HepG2 (cell line): ENCODE measurements around the gene MTPN. TPM values are rescaled to one million over a fixed set of nuclear protein-coding genes. Genes with fewer than 3 reads are reported as not detected.

Experiments
- ATAC-seq: fragments of 200-7000 bp; cut with Tn5 transposase; 3 replicates; pipeline ENCODE4 v1.9.1; 2020; ENCODE audit warnings: mild to moderate bottlenecking, moderate library complexity
- BruUV-seq: library from RNA; stranded (reverse); fragments of 400-500 nt; replicated peaks from 2 replicates; lab custom pipeline; 2021; lab: Mats Ljungman, UMichigan
- CTCF ChIA-PET: fragments of 300-600 bp; formaldehyde crosslinking; extraction: SDS; loops from one replicate; lab custom pipeline; 2021; ENCODE audit warnings: low total read pairs, inconsistent platforms, low intra/inter-chr PET ratio; lab: Yijun Ruan, JAX
- POLR2A ChIA-PET: fragments of 350-600 bp; sonication (Branson Sonifier 250); formaldehyde crosslinking; loops from one replicate; lab custom pipeline; 2020; ENCODE audit warnings: antibody characterized with exemption, inconsistent platforms; lab: Yijun Ruan, JAX
- DNase-seq: peaks from one replicate; pipeline ENCODE4 v3.0.0-alpha.2; 2015; ENCODE audit warnings: low spot score
- FAIRE-seq: peaks from 3 replicates; lab custom pipeline; 2011; peaks lifted over from hg19 to GRCh38; lab: Jason Lieb, UNC
- H2AFZ ChIP-seq: one replicate; pipeline ENCODE4 v1.6.1; 2011; ENCODE audit warnings: low read length, inconsistent platforms
- H3K27ac ChIP-seq: fragments of 300-600 bp; 3 replicates; pipeline ENCODE4 v1.8.0; 2011; ENCODE audit warnings: mixed run types, mild to moderate bottlenecking, mixed read lengths, low read length, inconsistent platforms; ENCODE audit not compliant: insufficient read depth; ENCODE audit errors: extremely low read length
- H3K27me3 ChIP-seq, 2 experiments: fragments of 200-600 bp in 1 of 2; 2 replicates in 1 of 2; 3 replicates in 1 of 2; pipeline versions ENCODE4 v1.6.0 to v1.8.0; 2011; ENCODE audit warnings: low read length in 2 of 2, mild to moderate bottlenecking in 2 of 2, moderate library complexity in 2 of 2, inconsistent platforms in 1 of 2; ENCODE audit not compliant: insufficient read depth in 2 of 2, control insufficient read depth in 1 of 2
- H3K36me3 ChIP-seq, 2 experiments: fragments of 200-600 bp in 1 of 2; replicated peaks in 1 of 2; 2 replicates in 1 of 2; 3 replicates in 1 of 2; pipeline versions ENCODE4 v1.5.1 to v1.8.0; 2011; ENCODE audit warnings: low read length in 2 of 2, inconsistent platforms in 1 of 2; ENCODE audit not compliant: insufficient read depth in 2 of 2, control insufficient read depth in 1 of 2
- H3K4me1 ChIP-seq: 2 replicates; pipeline ENCODE4 v1.5.1; 2012; ENCODE audit warnings: low read length, inconsistent platforms; ENCODE audit not compliant: insufficient read depth
- H3K4me2 ChIP-seq: 2 replicates; pipeline ENCODE4 v1.6.0; 2011; ENCODE audit warnings: low read depth, low read length, inconsistent platforms
- H3K4me3 ChIP-seq, 3 experiments: fragments of 200-600 bp in 1 of 3; sonication (generic), shearing (Covaris generic) in 1 of 3; replicated peaks in 1 of 3; 2 replicates each; pipeline ENCODE4 v1.5.1; 2011 to 2016; ENCODE audit warnings: low read length in 3 of 3, inconsistent platforms in 2 of 3, low read depth in 2 of 3, mild to moderate bottlenecking in 2 of 3, control low read depth in 1 of 3, mixed read lengths in 1 of 3; ENCODE audit not compliant: insufficient read depth in 1 of 3
- H3K79me2 ChIP-seq: one replicate; pipeline ENCODE4 v1.6.1; 2011; ENCODE audit warnings: low read length, inconsistent platforms; ENCODE audit not compliant: insufficient read depth
- H3K9ac ChIP-seq: 2 replicates; pipeline ENCODE4 v1.6.0; 2011; ENCODE audit warnings: mild to moderate bottlenecking, low read depth, low read length, inconsistent platforms; ENCODE audit not compliant: insufficient read depth
- H3K9me3 ChIP-seq: 2 replicates; pipeline ENCODE4 v1.5.1; 2012; ENCODE audit warnings: mild to moderate bottlenecking, low read length
- H4K20me1 ChIP-seq: 2 replicates; pipeline ENCODE4 v1.6.0; 2011; ENCODE audit warnings: inconsistent platforms, mild to moderate bottlenecking, low read length, moderate library complexity; ENCODE audit not compliant: insufficient read depth
- EP300 ChIP-seq, 3 experiments: sonication (generic) in 1 of 3; formaldehyde crosslinking in 1 of 3; IDR thresholded peaks; 2 replicates each; pipeline versions ENCODE4 v1.5.1 to v1.6.1; 2011 to 2020; ENCODE audit warnings: low read depth in 2 of 3, low read length in 2 of 3, borderline replicate concordance in 1 of 3, improper control_type of control experiment in 1 of 3, mild to moderate bottlenecking in 1 of 3, missing genetic modification reagents in 1 of 3, moderate library complexity in 1 of 3
- GABPB1 ChIP-seq: IDR thresholded peaks from 2 replicates; pipeline ENCODE4 v1.6.1; 2016; ENCODE audit warnings: mild to moderate bottlenecking, missing genetic modification reagents, moderate library complexity, missing compliant biosample characterization
- GTF3A ChIP-seq: sonication (generic); formaldehyde crosslinking; conservative IDR thresholded peaks from 2 replicates; pipeline ENCODE4 v1.4.0; 2020; ENCODE audit warnings: mild to moderate bottlenecking, missing genetic modification reagents
- HCFC1 ChIP-seq: fragments of 150-350 bp; IDR thresholded peaks from 2 replicates; pipeline ENCODE4 v1.6.1; 2014; ENCODE audit warnings: low read depth, low read length
- HOXA9 ChIP-seq: sonication (generic); formaldehyde crosslinking; IDR thresholded peaks from 2 replicates; pipeline ENCODE4 v1.8.1; 2022; ENCODE audit warnings: missing genetic modification reagents, mild to moderate bottlenecking, moderate library complexity, borderline replicate concordance
- PHF20 ChIP-seq: sonication (generic); formaldehyde crosslinking; IDR thresholded peaks from 2 replicates; pipeline ENCODE4 v1.5.0; 2020; ENCODE audit warnings: mild to moderate bottlenecking, missing genetic modification reagents
- PHF5A ChIP-seq: IDR thresholded peaks from one replicate; pipeline ENCODE4 v1.6.1; 2018; ENCODE audit warnings: low read depth, missing genetic modification reagents; ENCODE audit not compliant: unreplicated experiment
- POLR2AphosphoS2 ChIP-seq: IDR thresholded peaks from 2 replicates; pipeline ENCODE4 v1.6.1; 2011; ENCODE audit warnings: low read depth, low read length, improper control_type of control experiment
- SIN3A ChIP-seq: IDR thresholded peaks from 2 replicates; pipeline ENCODE4 v1.6.1; 2011; ENCODE audit warnings: low read depth, mild to moderate bottlenecking, control low read depth, low read length, borderline replicate concordance
- YY1 ChIP-seq: IDR thresholded peaks from 2 replicates; pipeline ENCODE4 v1.6.1; 2011; ENCODE audit warnings: low read length, low read depth, moderate library complexity, mild to moderate bottlenecking; ENCODE audit not compliant: insufficient read depth, insufficient replicate concordance
- ZIK1 ChIP-seq: sonication (generic); formaldehyde crosslinking; IDR thresholded peaks from 2 replicates; pipeline ENCODE4 v1.5.0; 2020; ENCODE audit warnings: mild to moderate bottlenecking, low read depth, missing genetic modification reagents, borderline replicate concordance
- ZMYM2 ChIP-seq: sonication (generic); formaldehyde crosslinking; IDR thresholded peaks from 2 replicates; pipeline ENCODE4 v1.8.0; 2022; ENCODE audit warnings: mild to moderate bottlenecking, missing genetic modification reagents
- ZNF816 ChIP-seq: sonication (generic); formaldehyde crosslinking; IDR thresholded peaks from 2 replicates; pipeline ENCODE4 v1.8.0; 2022; ENCODE audit warnings: missing genetic modification reagents, mild to moderate bottlenecking, borderline replicate concordance
- ZSCAN30 ChIP-seq: sonication (generic); formaldehyde crosslinking; IDR thresholded peaks from 2 replicates; pipeline ENCODE4 v1.5.0; 2020; ENCODE audit warnings: mild to moderate bottlenecking, missing genetic modification reagents
- WGBS: methylation state at CpG from one replicate; pipeline ENCODE4 v1.1.6; 2017; ENCODE audit warnings: low lambda C conversion rate; 5-methylcytosine and 5-hydroxymethylcytosine counted together
- in situ Hi-C: cut with HindIII; loops from 2 replicates; pipeline ENCODE4 v1.10.0; 2017; ENCODE audit warnings: low pct_unique_long_range_greater_than_20kb; ENCODE audit not compliant: extremely low pct_ligation_motif_present
- intact Hi-C: fragments of 100-400 bp; cut with micrococcal nuclease; formaldehyde crosslinking; loops from one replicate; pipeline ENCODE4 v1.10.0; 2022; ENCODE audit not compliant: unreplicated experiment
- polyA plus RNA-seq, 8 experiments: library from polyadenylated mRNA; depleted of rRNA in 3 of 8; stranded (reverse) in 7 of 8; unstranded in 1 of 8; fragments of >200 nt; fragmentation: Illumina TruSeq in 4 of 8; extraction: Trizol in 4 of 8; gene quantifications; 2 replicates each; pipeline versions ENCODE4 v1.2.1 to v1.2.3, GENCODE V29; 2011 to 2016; ENCODE audit warnings: low read depth in 4 of 8, missing spikeins in 1 of 8, mixed read lengths in 1 of 8; ENCODE audit not compliant: insufficient read depth in 1 of 8
- total RNA-seq, 5 experiments: library from RNA; depleted of rRNA; stranded (reverse); fragments of >200 nt; fragmentation: Illumina TruSeq; extraction: Trizol; gene quantifications; 2 replicates each; pipeline ENCODE4 v1.2.3, GENCODE V29; 2016; ENCODE audit warnings: low read depth in 1 of 5
- TF ChIP-seq, protein P1 (sequence below): sonication (generic); formaldehyde crosslinking; IDR thresholded peaks from 2 replicates; pipeline ENCODE4 v1.8.0; 2022; ENCODE audit warnings: missing genetic modification reagents, mild to moderate bottlenecking, borderline replicate concordance

Gene MTPN
- total and polyA plus RNA-seq, 2 of the 13 experiments (the other 11 are each of a cell fraction or from before 2014, with no cell fraction given): 31.1 to 71.7 TPM

DNA sequence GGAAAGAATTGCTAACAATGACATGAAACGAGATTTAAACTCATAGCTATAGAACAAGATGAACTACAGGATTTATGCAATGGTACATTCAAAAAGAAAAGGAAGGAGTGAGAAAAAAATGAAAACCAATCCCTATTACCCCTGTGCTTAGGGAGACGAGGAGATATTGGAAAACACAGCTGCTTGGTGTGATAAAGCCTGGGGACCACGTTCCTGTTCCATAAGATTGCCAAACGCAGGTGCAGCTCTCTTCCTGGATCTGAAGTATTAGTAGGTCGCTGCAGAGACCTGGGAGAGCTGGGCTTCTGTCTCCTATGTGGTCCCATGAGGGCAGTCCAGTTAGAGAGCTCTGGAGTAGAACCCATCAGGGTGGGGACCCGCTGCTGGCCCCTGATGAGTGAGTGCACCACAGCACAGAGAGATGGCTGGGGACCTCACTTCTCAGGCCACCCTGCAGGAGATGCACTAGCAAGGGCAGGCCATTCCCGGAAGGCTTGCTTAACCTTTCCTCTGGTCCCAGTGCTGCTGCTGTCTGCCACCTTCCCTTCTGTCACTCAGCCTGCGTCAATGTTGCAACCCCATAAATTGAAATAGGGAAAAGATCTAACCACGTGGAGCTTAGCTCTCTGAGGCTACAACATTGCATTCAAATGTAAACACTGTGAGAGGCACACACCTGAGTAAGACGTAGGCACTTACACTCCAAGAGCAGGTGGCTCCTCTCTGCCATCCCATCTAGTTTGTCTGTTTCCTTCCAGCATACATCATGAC is 57.9 kb downstream of the MTPN start (continued):
- TF ChIP-seq, protein P1, sequence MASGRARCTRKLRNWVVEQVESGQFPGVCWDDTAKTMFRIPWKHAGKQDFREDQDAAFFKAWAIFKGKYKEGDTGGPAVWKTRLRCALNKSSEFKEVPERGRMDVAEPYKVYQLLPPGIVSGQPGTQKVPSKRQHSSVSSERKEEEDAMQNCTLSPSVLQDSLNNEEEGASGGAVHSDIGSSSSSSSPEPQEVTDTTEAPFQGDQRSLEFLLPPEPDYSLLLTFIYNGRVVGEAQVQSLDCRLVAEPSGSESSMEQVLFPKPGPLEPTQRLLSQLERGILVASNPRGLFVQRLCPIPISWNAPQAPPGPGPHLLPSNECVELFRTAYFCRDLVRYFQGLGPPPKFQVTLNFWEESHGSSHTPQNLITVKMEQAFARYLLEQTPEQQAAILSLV (CRISPR knock-in tag): no peak
- no peak for TF ChIP-seq YY1
- no peak for TF ChIP-seq POLR2AphosphoS2
- TF ChIP-seq ZNF816 (CRISPR knock-in tag): no peak
- TF ChIP-seq, all 625 proteins: peak for 0

DNA sequence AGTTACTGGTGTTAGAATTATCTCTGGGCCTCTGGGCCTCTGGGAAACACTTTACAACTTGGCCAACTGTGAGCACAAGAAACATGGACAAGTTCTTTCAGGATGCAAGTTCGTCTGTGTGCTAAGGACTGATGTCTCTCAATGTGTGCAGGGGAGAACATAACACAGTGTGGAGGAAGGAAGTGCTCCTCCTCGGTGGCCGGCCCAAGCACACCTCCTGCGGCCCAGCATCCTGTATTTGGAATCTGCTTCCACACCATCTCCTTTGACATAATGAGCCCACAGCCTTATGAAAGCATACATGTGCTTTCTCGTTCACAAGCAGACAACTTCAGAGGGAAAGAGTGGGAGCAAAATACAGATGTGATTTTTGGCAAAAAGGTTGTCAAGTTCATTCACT is 59.0 kb downstream of the MTPN start:
- H3K36me3 ChIP-seq: no peaks in the 10 kb centered on the region
- no peak for FAIRE-seq
- H3K4me1 ChIP-seq: no peaks in the 10 kb centered on the region
- CTCF ChIA-PET: no interaction called here
- intact Hi-C loops (no loop called here), in situ Hi-C loops (no loop called here)
- H3K27ac ChIP-seq: no peak overlapping the region
- DNase-seq: no peak
- no peak for TF ChIP-seq GTF3A (CRISPR knock-in tag)
- no peak for TF ChIP-seq PHF5A (CRISPR knock-in tag)
- TF ChIP-seq GABPB1 (CRISPR knock-in tag): no peak
- no peak for TF ChIP-seq SIN3A
- TF ChIP-seq, protein P1 (CRISPR knock-in tag): no peak
- no peak for TF ChIP-seq ZMYM2 (CRISPR knock-in tag)
- TF ChIP-seq HOXA9 (CRISPR knock-in tag): no peak
- TF ChIP-seq ZSCAN30 (CRISPR knock-in tag): no peak
- no peak for TF ChIP-seq PHF20 (CRISPR knock-in tag)
- no peak for TF ChIP-seq EP300 (IDR thresholded peaks at IDR 0.05; ENCODE audit: low read depth in 2 of 2, low read length in 2 of 2)
- no peak for TF ChIP-seq EP300 (CRISPR knock-in tag; IDR thresholded peaks at IDR 0.05; ENCODE audit: borderline replicate concordance)
- TF ChIP-seq HCFC1: no peak
- TF ChIP-seq ZIK1 (CRISPR knock-in tag): no peak
- no peak overlapping the region for H3K4me3 ChIP-seq
- WGBS: 33% methylated on average over 2 of the region's 5 CpGs
- POLR2A ChIA-PET: no interaction called here
- H2AFZ ChIP-seq: no peak overlapping the region
- no peaks in the 10 kb centered on the region for H3K9me3 ChIP-seq
- H3K4me2 ChIP-seq: no peak overlapping the region
- H4K20me1 ChIP-seq: no peaks in the 10 kb centered on the region
- H3K9ac ChIP-seq: no peak overlapping the region
- no peaks in the 10 kb centered on the region for H3K27me3 ChIP-seq
- no peak for ATAC-seq
- H3K79me2 ChIP-seq: no peaks in the 10 kb centered on the region
- BruUV-seq: no TSS peak
